B cell (primary cell): ENCODE measurements around the gene EPHB6. TPM values are rescaled to one million over a fixed set of nuclear protein-coding genes. Genes with fewer than 3 reads are reported as not detected.

Experiments
- ATAC-seq: fragments of 200-7000 bp; cut with Tn5 transposase; one replicate; pipeline ENCODE4 v1.10.0; 2021; ENCODE audit warnings: low read depth, mild to moderate bottlenecking, moderate number of reproducible peaks, moderate library complexity
- CTCF ChIA-PET: fragments of 350-600 bp; sonication (Branson Sonifier 250); formaldehyde crosslinking; loops from one replicate; lab custom pipeline; 2021; ENCODE audit warnings: antibody characterized with exemption, inconsistent platforms; lab: Charles Lee
- POLR2A ChIA-PET: fragments of 350-600 bp; sonication (Branson Sonifier 250); formaldehyde crosslinking; loops from one replicate; lab custom pipeline; 2021; ENCODE audit warnings: antibody characterized with exemption; lab: Charles Lee
- DNase-seq: peaks from one replicate; pipeline ENCODE4 v3.0.0; 2013
- H2AFZ ChIP-seq: 2 replicates; pipeline ENCODE4 v1.6.1; 2012; ENCODE audit warnings: mild to moderate bottlenecking, low read depth, low read length; ENCODE audit not compliant: insufficient read depth, poor library complexity, severe bottlenecking
- H3K27ac ChIP-seq, 2 donors: 1 replicate in 1 of 2; 2 replicates in 1 of 2; pipeline ENCODE4 v1.5.1; 2012 to 2013; ENCODE audit warnings: low read length in 2 of 2, mild to moderate bottlenecking in 2 of 2, moderate library complexity in 1 of 2
- H3K27me3 ChIP-seq, 4 experiments: fragments of 200-600 bp in 1 of 4; sonication (generic) in 1 of 4; replicated peaks in 1 of 4; 1 replicate in 2 of 4; 2 replicates in 2 of 4; pipeline versions ENCODE4 v1.6.1 to v1.7.0; 2013 to 2016; ENCODE audit warnings: low read length in 3 of 4, mild to moderate bottlenecking in 2 of 4, mixed read lengths in 1 of 4, moderate library complexity in 1 of 4; ENCODE audit not compliant: insufficient read depth in 4 of 4, control insufficient read depth in 3 of 4; ENCODE audit errors: control extremely low read depth in 1 of 4
- H3K36me3 ChIP-seq, 2 experiments: replicated peaks in 1 of 2; 1 replicate in 1 of 2; 2 replicates in 1 of 2; pipeline versions ENCODE4 v1.6.1 to v1.7.1; 2013; ENCODE audit warnings: low read length in 1 of 2; ENCODE audit not compliant: insufficient read depth in 2 of 2, control insufficient read depth in 1 of 2; ENCODE audit errors: control extremely low read depth in 1 of 2, extremely low read depth in 1 of 2
- H3K4me1 ChIP-seq, 2 donors: fragments of 200-600 bp in 1 of 2; sonication (generic) in 1 of 2; 1 replicate in 1 of 2; 2 replicates in 1 of 2; pipeline versions ENCODE4 v1.5.1 to v1.6.1; 2013 to 2017; ENCODE audit warnings: low read length in 2 of 2; ENCODE audit not compliant: control insufficient read depth in 2 of 2, insufficient read depth in 2 of 2
- H3K4me2 ChIP-seq: replicated peaks from 2 replicates; pipeline ENCODE3; 2012; ENCODE audit warnings: mild to moderate bottlenecking, low read depth, low read length; ENCODE audit not compliant: poor library complexity, severe bottlenecking
- H3K4me3 ChIP-seq, 5 experiments: fragments of 200-600 bp in 1 of 5; sonication (generic) in 1 of 5; 1 replicate in 3 of 5; 2 replicates in 2 of 5; pipeline versions ENCODE4 v1.5.1 to v1.7.0; 2011 to 2016; ENCODE audit warnings: low read length in 4 of 5, mild to moderate bottlenecking in 4 of 5, low read depth in 2 of 5, control low read depth in 1 of 5, moderate library complexity in 1 of 5; ENCODE audit not compliant: insufficient read depth in 1 of 5; ENCODE audit errors: control extremely low read depth in 1 of 5, extremely low read depth in 1 of 5
- H3K79me2 ChIP-seq: fragments of 200-600 bp; sonication (generic); one replicate; pipeline ENCODE4 v1.6.0; 2016; ENCODE audit warnings: low read length; ENCODE audit not compliant: control insufficient read depth, insufficient read depth
- H3K9ac ChIP-seq: fragments of 200-600 bp; sonication (generic); 2 replicates; pipeline ENCODE4 v1.6.1; 2017; ENCODE audit warnings: mild to moderate bottlenecking, low read length, moderate library complexity
- H3K9me3 ChIP-seq, 3 donors: one replicate each; pipeline versions ENCODE4 v1.6.1 to v1.7.1; 2013; ENCODE audit warnings: low read length in 2 of 3; ENCODE audit not compliant: control insufficient read depth in 2 of 3, insufficient read depth in 1 of 3; ENCODE audit errors: control extremely low read depth in 1 of 3
- H4K20me1 ChIP-seq: 2 replicates; pipeline ENCODE4 v1.6.0; 2012; ENCODE audit warnings: mild to moderate bottlenecking, low read length; ENCODE audit not compliant: insufficient read depth, control insufficient read depth, poor library complexity, severe bottlenecking
- H3K27ac Mint-ChIP-seq: one replicate; pipeline ENCODE4 v1.8.0; 2021; ENCODE audit warnings: mixed read lengths
- H3K27me3 Mint-ChIP-seq: one replicate; pipeline ENCODE4 v1.8.0; 2021; ENCODE audit warnings: mixed read lengths
- H3K4me1 Mint-ChIP-seq: one replicate; pipeline ENCODE4 v1.8.0; 2021; ENCODE audit warnings: mixed read lengths
- H3K4me3 Mint-ChIP-seq: one replicate; pipeline ENCODE4 v1.8.0; 2021; ENCODE audit warnings: mixed read lengths
- H3K9me3 Mint-ChIP-seq: one replicate; pipeline ENCODE4 v1.8.0; 2022; ENCODE audit warnings: mixed read lengths; ENCODE audit not compliant: insufficient read depth
- CTCF ChIP-seq: fragments of 200-600 bp; IDR thresholded peaks from one replicate; pipeline ENCODE4 v1.8.0; 2022; ENCODE audit warnings: antibody characterized with exemption, mild to moderate bottlenecking
- EZH2 ChIP-seq: IDR thresholded peaks from 2 replicates; pipeline ENCODE4 v1.6.1; 2012; ENCODE audit warnings: borderline replicate concordance, low read depth, mild to moderate bottlenecking, moderate library complexity, low read length; ENCODE audit not compliant: insufficient read depth, poor library complexity, severe bottlenecking
- WGBS: methylation state at CpG from one replicate; pipeline ENCODE4 v1.1.5; 2013; ENCODE audit warnings: missing lambda C conversion rate; ENCODE audit not compliant: insufficient coverage; 5-methylcytosine and 5-hydroxymethylcytosine counted together
- intact Hi-C: fragments of 100-400 bp; cut with micrococcal nuclease; formaldehyde crosslinking; loops from one replicate; pipeline ENCODE4 v1.10.0; 2022
- polyA plus RNA-seq: library from polyadenylated mRNA; depleted of rRNA; stranded (reverse); fragments of >200 nt; gene quantifications from 2 replicates; pipeline ENCODE4 v1.2.3, GENCODE V29; 2012
- total RNA-seq, 2 donors: library from RNA; stranded (reverse); fragments of 120-200 nt in 1 of 2; gene quantifications; 1 replicate in 1 of 2; 2 replicates in 1 of 2; pipeline versions ENCODE4 v1.2.3 to v1.2.4, GENCODE V29; 2013 to 2022

Gene EPHB6
- total and polyA plus RNA-seq, 2 donors (not counting 1 experiment from before 2014, with no cell fraction given): 65.3 to 69.6 TPM

- intact Hi-C loops: no loop called here
- Histone ChIP-seq H3K4me1 (no peaks in the 10 kb centered on the region), H4K20me1 (no peaks in the 10 kb centered on the region), H3K9ac (no peak overlapping the region), H3K9me3 (no peaks in the 10 kb centered on the region), H3K36me3 (no peaks in the 10 kb centered on the region), H3K4me2 (no peak overlapping the region), H3K4me3 (no peak overlapping the region), H3K79me2 (no peaks in the 10 kb centered on the region), H2AFZ (no peak overlapping the region), H3K27me3 (peaks cover 0 to 5% (median 2%) of the 10 kb centered on the region in 4 experiments), H3K27ac (no peak overlapping the region)
- ChIA-PET POLR2A (interaction anchor here (0.7 kb wide), 1 partner anchor 245 kb away, joined by 7 read pairs; no protein-coding TSS in a partner anchor), CTCF (interaction anchor here (0.7 to 1.7 kb wide), 2 partner anchors 324 to 391 kb away, joined by 3 to 5 read pairs; no protein-coding TSS in a partner anchor)
- no peak for TF ChIP-seq CTCF
- no peak for TF ChIP-seq EZH2
- H3K27ac Mint-ChIP-seq: no peak overlapping the region
- H3K27me3 Mint-ChIP-seq: peaks cover 34% of the 10 kb centered on the region
- whole genome bisulfite sequencing: 71% methylated on average over 1 of the region's 2 CpGs
- ATAC-seq (no peak), DNase-seq (no peak)
- H3K9me3 Mint-ChIP-seq: no peaks in the 10 kb centered on the region
- H3K4me1 Mint-ChIP-seq: no peaks in the 10 kb centered on the region
- no peak overlapping the region for H3K4me3 Mint-ChIP-seq
These were observed 61.6 kb downstream of the EPHB6 start for GRCh38 chr7:142916508-142916907.

GRCh38 chr7:142917447-142917846 is 62.6 kb downstream of the EPHB6 start:
- H3K27me3 ChIP-seq: peaks cover 0 to 4% (median 0%) of the 10 kb centered on the region in 4 experiments
- ATAC-seq (no peak), DNase-seq (no peak)
- ChIA-PET CTCF (interaction anchor here (0.7 to 1.3 kb wide), 2 partner anchors 16 to 392 kb away, joined by 3 to 4 read pairs; no protein-coding TSS in a partner anchor), POLR2A (interaction anchor here (0.7 kb wide), 1 partner anchor 246 kb away, joined by 7 read pairs; no protein-coding TSS in a partner anchor)
- Mint-ChIP-seq H3K4me1 (no peaks in the 10 kb centered on the region), H3K9me3 (no peaks in the 10 kb centered on the region), H3K27ac (no peak overlapping the region), H3K4me3 (no peak overlapping the region), H3K27me3 (peaks cover 28% of the 10 kb centered on the region)
- H3K79me2 ChIP-seq: no peaks in the 10 kb centered on the region
- intact Hi-C loops: no loop called here
- H3K9me3 ChIP-seq: no peaks in the 10 kb centered on the region
- H3K9ac ChIP-seq: no peak overlapping the region
- no peaks in the 10 kb centered on the region for H4K20me1 ChIP-seq
- H3K4me1 ChIP-seq: no peaks in the 10 kb centered on the region
- TF ChIP-seq CTCF (no peak), EZH2 (no peak)
- no peak overlapping the region for H3K4me2 ChIP-seq
- H3K27ac ChIP-seq: no peak overlapping the region
- no peak overlapping the region for H3K4me3 ChIP-seq
- WGBS: 80% methylated on average over 2 of the region's 3 CpGs
- H2AFZ ChIP-seq: no peak overlapping the region
- no peaks in the 10 kb centered on the region for H3K36me3 ChIP-seq
